ENCODE results near the gene SPINK4. TPM values are rescaled to one million over a fixed set of nuclear protein-coding genes. Genes with fewer than 3 reads are reported as not detected.

SPINK4 gene
- total RNA-seq, 1 experiment from 2014 or later = not detected

GRCh38 chr9:33291901-33292300, 51.9 kb downstream of the SPINK4 start:
- Mint-ChIP-seq H3K36me3 (peaks cover 23% of the 10 kb centered on the region), H3K9me3 (no peaks in the 10 kb centered on the region), H3K4me3 (peak overlapping the region; percentile 99), H3K4me1 (peaks cover 14% of the 10 kb centered on the region), H3K27ac (peak overlapping the region; percentile 16; the same call in 1 of the 2 replicates), H3K27me3 (ENCODE audit: low read depth) (no peaks in the 10 kb centered on the region)
- ChIA-PET POLR2A (no interaction called here), CTCF (no interaction called here)
- ATAC-seq = no peak
- TF ChIP-seq ZNF232 (CRISPR knock-in tag; IDR thresholded peaks at IDR 0.05) (no peak), ZNF396 (CRISPR knock-in tag; IDR thresholded peaks at IDR 0.05; ENCODE audit: borderline replicate concordance) (no peak), E2F5 (CRISPR knock-in tag; IDR thresholded peaks at IDR 0.05) (no peak)
- no peak for DNase-seq (ENCODE audit: low spot score)

GRCh38 chr9:33293782-33294181, 53.8 kb downstream of the SPINK4 start:
- POLR2A ChIA-PET = no interaction called here
- Mint-ChIP-seq H3K27me3 (ENCODE audit: low read depth) (no peaks in the 10 kb centered on the region), H3K36me3 (peaks cover 42% of the 10 kb centered on the region), H3K9me3 (no peaks in the 10 kb centered on the region), H3K4me3 (no peak overlapping the region), H3K4me1 (peaks cover 14% of the 10 kb centered on the region), H3K27ac (0 out of 2 replicates have a peak overlapping the region, but pooled peaks have one; percentile 11)
- ATAC-seq (no peak), DNase-seq (ENCODE audit: low spot score) (no peak)
- CTCF ChIA-PET = no interaction called here
- TF ChIP-seq GABPB1 (CRISPR knock-in tag; IDR thresholded peaks at IDR 0.05) = peak; percentile 61; the same call in 1 of the 2 replicates
- TF ChIP-seq IRF1 (CRISPR knock-in tag; IDR thresholded peaks at IDR 0.05) = no peak

GRCh38 chr9:33294670-33295432, 54.9 kb downstream of the SPINK4 start:
- peaks cover 51% of the 10 kb centered on the region for H3K36me3 Mint-ChIP-seq
- CTCF ChIA-PET = no interaction called here
- DNase-seq (ENCODE audit: low spot score) (no peak), ATAC-seq (no peak)
- H3K27me3 Mint-ChIP-seq (ENCODE audit: low read depth) = no peaks in the 10 kb centered on the region
- H3K9me3 Mint-ChIP-seq = no peaks in the 10 kb centered on the region
- H3K4me3 Mint-ChIP-seq = no peak overlapping the region
- POLR2A ChIA-PET = no interaction called here
- H3K27ac Mint-ChIP-seq = peak overlapping the region; percentile 1; the same call in 1 of the 2 replicates
- peaks cover 14% of the 10 kb centered on the region for H3K4me1 Mint-ChIP-seq
- no peak for TF ChIP-seq ESRRA (CRISPR knock-in tag; IDR thresholded peaks at IDR 0.05; ENCODE audit: borderline replicate concordance)
- TF ChIP-seq CBFB (CRISPR knock-in tag; IDR thresholded peaks at IDR 0.05; ENCODE audit: low read depth) = no peak
- TF ChIP-seq ZMAT4 (CRISPR knock-in tag; IDR thresholded peaks at IDR 0.05) = no peak
- TF ChIP-seq ATF3 (CRISPR knock-in tag; conservative IDR thresholded peaks at IDR 0.05) = no peak
- no peak for TF ChIP-seq ATF6 (CRISPR knock-in tag; IDR thresholded peaks at IDR 0.05)
- TF ChIP-seq OVOL2 (CRISPR knock-in tag; IDR thresholded peaks at IDR 0.05; ENCODE audit: borderline replicate concordance) = no peak
- TF ChIP-seq ZNF263 (CRISPR knock-in tag; IDR thresholded peaks at IDR 0.05; ENCODE audit: low read depth) = no peak
- TF ChIP-seq GRHL2 (CRISPR knock-in tag; IDR thresholded peaks at IDR 0.05; ENCODE audit: insufficient replicate concordance, severe bottlenecking) = no peak
- TF ChIP-seq ZNF423 (CRISPR knock-in tag; IDR thresholded peaks at IDR 0.05) = no peak
- TF ChIP-seq ZNF512 (CRISPR knock-in tag; IDR thresholded peaks at IDR 0.05; ENCODE audit: borderline replicate concordance) = no peak
- no peak for TF ChIP-seq CDX4 (CRISPR knock-in tag; IDR thresholded peaks at IDR 0.05; ENCODE audit: borderline replicate concordance)
- no peak for TF ChIP-seq ATF1 (CRISPR knock-in tag; IDR thresholded peaks at IDR 0.05)
- TF ChIP-seq NR2C2 (CRISPR knock-in tag; IDR thresholded peaks at IDR 0.05) = no peak
- TF ChIP-seq EMX1 (CRISPR knock-in tag; IDR thresholded peaks at IDR 0.05) = no peak
- TF ChIP-seq USF1 (CRISPR knock-in tag; IDR thresholded peaks at IDR 0.05) = no peak
- TF ChIP-seq MAX (CRISPR knock-in tag; IDR thresholded peaks at IDR 0.05) = no peak
- TF ChIP-seq FOXP1 (CRISPR knock-in tag; IDR thresholded peaks at IDR 0.05; ENCODE audit: borderline replicate concordance) = no peak
